Neural progenitor cell (in vitro differentiated cells): ENCODE measurements around the gene CATSPERB. TPM values are rescaled to one million over a fixed set of nuclear protein-coding genes. Genes with fewer than 3 reads are reported as not detected.

Experiments used
- DNase-seq: peaks from one replicate; pipeline ENCODE4 v3.0.0-alpha.2; 2016; ENCODE audit warnings: low spot score
- H2AFZ ChIP-seq: fragments of 200-600 bp; sonication (generic); replicated peaks from 2 replicates; pipeline ENCODE4 v1.6.1; 2016; ENCODE audit warnings: antibody characterized with exemption
- H3F3A ChIP-seq: fragments of 200-600 bp; sonication (generic); 2 replicates; pipeline ENCODE4 v1.6.1; 2016; ENCODE audit warnings: antibody characterized with exemption, low read depth
- H3K27ac ChIP-seq: fragments of 200-600 bp; sonication (generic); 2 replicates; pipeline ENCODE4 v1.5.1; 2016; ENCODE audit warnings: mild to moderate bottlenecking
- H3K27me3 ChIP-seq: fragments of 200-600 bp; sonication (generic); 2 replicates; pipeline ENCODE4 v1.6.1; 2016; ENCODE audit warnings: mild to moderate bottlenecking, moderate library complexity
- H3K36me3 ChIP-seq: fragments of 200-600 bp; sonication (generic); 2 replicates; pipeline ENCODE4 v1.5.1; 2016
- H3K4me1 ChIP-seq: fragments of 200-600 bp; sonication (generic); 2 replicates; pipeline ENCODE4 v1.6.1; 2016; ENCODE audit warnings: mixed run types
- H3K4me2 ChIP-seq: fragments of 200-600 bp; sonication (generic); 2 replicates; pipeline ENCODE4 v1.6.1; 2016
- H3K4me3 ChIP-seq: fragments of 200-600 bp; sonication (generic); 2 replicates; pipeline ENCODE4 v1.5.1; 2016
- H3K79me2 ChIP-seq: fragments of 200-600 bp; sonication (generic); 2 replicates; pipeline ENCODE4 v1.6.1; 2016; ENCODE audit warnings: low read depth
- H3K9ac ChIP-seq: fragments of 200-600 bp; sonication (generic); 2 replicates; pipeline ENCODE4 v1.6.1; 2016
- H3K9me3 ChIP-seq: fragments of 200-600 bp; sonication (generic); 2 replicates; pipeline ENCODE4 v1.5.1; 2016; ENCODE audit warnings: low read depth
- H4K20me1 ChIP-seq: fragments of 200-600 bp; sonication (generic); 2 replicates; pipeline ENCODE4 v1.6.1; 2016; ENCODE audit warnings: low read depth
- H3K27ac Mint-ChIP-seq: 3 replicates; pipeline ENCODE4 v1.8.0; 2021; ENCODE audit warnings: mixed read lengths
- H3K27me3 Mint-ChIP-seq: 2 replicates; pipeline ENCODE4 v1.8.0; 2022; ENCODE audit warnings: low read depth, mild to moderate bottlenecking, inconsistent platforms, moderate library complexity, mixed read lengths; ENCODE audit not compliant: insufficient read depth
- H3K36me3 Mint-ChIP-seq: 3 replicates; pipeline ENCODE4 v1.8.0; 2021; ENCODE audit warnings: mixed read lengths
- H3K4me1 Mint-ChIP-seq: 3 replicates; pipeline ENCODE4 v1.8.0; 2021; ENCODE audit warnings: mixed read lengths
- H3K4me3 Mint-ChIP-seq: 3 replicates; pipeline ENCODE4 v1.8.0; 2021; ENCODE audit warnings: mild to moderate bottlenecking, moderate library complexity, mixed read lengths
- H3K9me3 Mint-ChIP-seq: 3 replicates; pipeline ENCODE4 v1.8.0; 2020; ENCODE audit warnings: mixed read lengths
- CTCF ChIP-seq: fragments of 200-600 bp; sonication (generic); IDR thresholded peaks from 2 replicates; pipeline ENCODE4 v1.5.1; 2017; ENCODE audit warnings: antibody characterized with exemption, mild to moderate bottlenecking
- EZH2 ChIP-seq: fragments of 200-600 bp; sonication (generic); IDR thresholded peaks from 2 replicates; pipeline ENCODE4 v1.6.1; 2017; ENCODE audit warnings: antibody characterized with exemption, mild to moderate bottlenecking, moderate library complexity
- EZH2phosphoT487 ChIP-seq: fragments of 200-600 bp; sonication (generic); IDR thresholded peaks from 2 replicates; pipeline ENCODE4 v1.6.1; 2017; ENCODE audit warnings: antibody characterized with exemption
- total RNA-seq: library from RNA; depleted of rRNA; stranded (reverse); fragments of >200 nt; gene quantifications from 2 replicates; pipeline ENCODE4 v1.2.3, GENCODE V29; 2015; ENCODE audit warnings: low replicate concordance

Gene CATSPERB
- total RNA-seq, 1 donor from 2014 or later: not detected

- no peak overlapping the region for H3K4me3 Mint-ChIP-seq
- no peak overlapping the region for H2AFZ ChIP-seq
- H4K20me1 ChIP-seq: no peaks in the 10 kb centered on the region
- no peaks in the 10 kb centered on the region for H3K9me3 ChIP-seq
- H3F3A ChIP-seq: no peaks in the 10 kb centered on the region
- no peak overlapping the region for H3K9ac ChIP-seq
- H3K27ac Mint-ChIP-seq: no peak overlapping the region
- H3K27me3 ChIP-seq: peaks cover 16% of the 10 kb centered on the region
- no peaks in the 10 kb centered on the region for H3K79me2 ChIP-seq
- peaks cover 32% of the 10 kb centered on the region for H3K9me3 Mint-ChIP-seq
- DNase-seq: no peak
- no peaks in the 10 kb centered on the region for H3K36me3 Mint-ChIP-seq
- no peak overlapping the region for H3K27ac ChIP-seq
- H3K4me2 ChIP-seq: no peak overlapping the region
- TF ChIP-seq EZH2phosphoT487 (no peak), CTCF (no peak), EZH2 (no peak)
- no peaks in the 10 kb centered on the region for H3K36me3 ChIP-seq
- no peak overlapping the region for H3K4me3 ChIP-seq
- no peaks in the 10 kb centered on the region for H3K4me1 Mint-ChIP-seq
- H3K27me3 Mint-ChIP-seq: peaks cover 23% of the 10 kb centered on the region
- no peaks in the 10 kb centered on the region for H3K4me1 ChIP-seq
Observed at GRCh38 chr14:91554535-91555332, 177.2 kb downstream of the CATSPERB start.

GRCh38 chr14:91548108-91548507 lies 183.8 kb downstream of the CATSPERB start:
- H3K4me2 ChIP-seq: no peak overlapping the region
- H3K36me3 Mint-ChIP-seq: no peaks in the 10 kb centered on the region

GRCh38 chr14:91545946-91546716 lies 185.8 kb downstream of the CATSPERB start:
- H3K9me3 ChIP-seq: no peaks in the 10 kb centered on the region
- peak; percentile 86 for DNase-seq
- peaks cover 8% of the 10 kb centered on the region for H3K4me1 ChIP-seq

More at GRCh38 chr14:91548108-91548507, 183.8 kb downstream of the CATSPERB start:
- Histone ChIP-seq H3K79me2 (no peaks in the 10 kb centered on the region), H3K27me3 (peaks cover 22% of the 10 kb centered on the region), H3K27ac (no peak overlapping the region), H3F3A (peaks cover 16% of the 10 kb centered on the region), H2AFZ (no peak overlapping the region), H4K20me1 (peaks cover 3% of the 10 kb centered on the region), H3K4me3 (no peak overlapping the region), H3K4me1 (peaks cover 8% of the 10 kb centered on the region), H3K9me3 (no peaks in the 10 kb centered on the region), H3K9ac (no peak overlapping the region), H3K36me3 (no peaks in the 10 kb centered on the region)
- Mint-ChIP-seq H3K27ac (no peak overlapping the region), H3K9me3 (peaks cover 7% of the 10 kb centered on the region), H3K27me3 (peaks cover 43% of the 10 kb centered on the region), H3K4me3 (no peak overlapping the region), H3K4me1 (peaks cover 4% of the 10 kb centered on the region)
- DNase-seq: no peak
- no peak for TF ChIP-seq CTCF
- no peak for TF ChIP-seq EZH2
- no peak for TF ChIP-seq EZH2phosphoT487

More at GRCh38 chr14:91545946-91546716, 185.8 kb downstream of the CATSPERB start:
- Histone ChIP-seq H3K4me2 (peak overlapping the region; percentile 23), H4K20me1 (peaks cover 3% of the 10 kb centered on the region), H3K27ac (no peak overlapping the region), H3K36me3 (no peaks in the 10 kb centered on the region), H3K79me2 (no peaks in the 10 kb centered on the region), H2AFZ (no peak overlapping the region), H3K27me3 (peaks cover 22% of the 10 kb centered on the region), H3K4me3 (no peak overlapping the region), H3F3A (peaks cover 16% of the 10 kb centered on the region), H3K9ac (no peak overlapping the region)
- Mint-ChIP-seq H3K9me3 (peaks cover 16% of the 10 kb centered on the region), H3K4me3 (no peak overlapping the region), H3K36me3 (no peaks in the 10 kb centered on the region), H3K27me3 (peaks cover 40% of the 10 kb centered on the region), H3K27ac (no peak overlapping the region), H3K4me1 (peaks cover 4% of the 10 kb centered on the region)
- TF ChIP-seq CTCF (no peak), EZH2phosphoT487 (peak; percentile 90), EZH2 (no peak)
